ENCODE results near the gene CLEC12A. TPM values are rescaled to one million over a fixed set of nuclear protein-coding genes. Genes with fewer than 3 reads are reported as not detected.
"Not testable (repeated sequence)": the region's sequence is repeated elsewhere in the genome, so short reads cannot be mapped to it uniquely, and the experiment has no call there.

Gene CLEC12A
- total RNA-seq, 1 donor from 2014 or later, result not detected

GRCh38 chr12:10018386-10018785, 47.2 kb downstream of the CLEC12A start:
- DNase-seq (ENCODE audit: low read depth), result peak; percentile 43
- Histone ChIP-seq H3K27me3 (ENCODE audit: control insufficient read depth, insufficient read depth, low read length) (no peaks in the 10 kb centered on the region), H3K36me3 (ENCODE audit: control insufficient read depth, insufficient read depth, low read length) (no peaks in the 10 kb centered on the region), H3K4me3 (ENCODE audit: low read depth, low read length) (no peak overlapping the region)
- FAIRE-seq, result no peak
- no peak for TF ChIP-seq CTCF (IDR thresholded peaks at IDR 0.05; ENCODE audit: insufficient read depth, low read length, severe bottlenecking)

GRCh38 chr12:10021342-10021741, 50.1 kb downstream of the CLEC12A start:
- no peak for TF ChIP-seq CTCF (IDR thresholded peaks at IDR 0.05; ENCODE audit: insufficient read depth, low read length, severe bottlenecking)
- FAIRE-seq (no peak), DNase-seq (ENCODE audit: low read depth) (no peak)
- Histone ChIP-seq H3K27me3 (ENCODE audit: control insufficient read depth, insufficient read depth, low read length) (no peaks in the 10 kb centered on the region), H3K36me3 (ENCODE audit: control insufficient read depth, insufficient read depth, low read length) (no peaks in the 10 kb centered on the region), H3K4me3 (ENCODE audit: low read depth, low read length) (no peak overlapping the region)

GRCh38 chr12:10025236-10025635, 54.0 kb downstream of the CLEC12A start:
- Histone ChIP-seq H3K27me3 (ENCODE audit: control insufficient read depth, insufficient read depth, low read length) (no peaks in the 10 kb centered on the region), H3K36me3 (ENCODE audit: control insufficient read depth, insufficient read depth, low read length) (no peaks in the 10 kb centered on the region), H3K4me3 (ENCODE audit: low read depth, low read length) (no peak overlapping the region)
- no peak for TF ChIP-seq CTCF (IDR thresholded peaks at IDR 0.05; ENCODE audit: insufficient read depth, low read length, severe bottlenecking)
- FAIRE-seq (no peak), DNase-seq (ENCODE audit: low read depth) (no peak)

- H3K27me3 ChIP-seq (ENCODE audit: control insufficient read depth, insufficient read depth, low read length); H3K36me3 ChIP-seq (ENCODE audit: control insufficient read depth, insufficient read depth, low read length); DNase-seq (ENCODE audit: low read depth); H3K4me3 ChIP-seq (ENCODE audit: low read depth, low read length); FAIRE-seq: not testable (repeated sequence)
Measured at GRCh38 chr12:10026666-10027065, 55.5 kb downstream of the CLEC12A start.

GRCh38 chr12:10027311-10027710, 56.1 kb downstream of the CLEC12A start:
- FAIRE-seq, result no peak
- TF ChIP-seq CTCF (IDR thresholded peaks at IDR 0.05; ENCODE audit: insufficient read depth, low read length, severe bottlenecking), result no peak
- H3K4me3 ChIP-seq (ENCODE audit: low read depth, low read length), result no peak overlapping the region
- H3K27me3 ChIP-seq (ENCODE audit: control insufficient read depth, insufficient read depth, low read length), result no peaks in the 10 kb centered on the region
- no peaks in the 10 kb centered on the region for H3K36me3 ChIP-seq (ENCODE audit: control insufficient read depth, insufficient read depth, low read length)
- DNase-seq (ENCODE audit: low read depth), result peak; percentile 37

DNA sequence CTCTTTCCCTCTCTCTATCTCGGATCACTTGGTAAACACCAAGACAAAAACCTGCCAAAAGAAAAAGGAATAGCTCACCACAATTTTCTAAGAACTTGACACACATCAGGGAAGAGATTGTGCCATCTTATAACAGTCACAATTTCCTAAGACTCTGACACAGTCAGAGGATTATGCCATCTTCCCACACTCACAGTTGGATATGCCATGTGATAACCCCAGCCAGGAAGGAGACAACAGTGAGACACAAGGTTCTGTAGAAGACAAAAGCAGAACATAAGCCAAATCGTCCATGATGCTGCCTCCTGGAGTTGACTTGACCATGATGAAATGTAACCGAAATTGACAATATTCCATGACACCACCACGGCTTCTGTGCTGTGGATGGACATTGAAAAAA, 56.5 kb downstream of the CLEC12A start:
- H3K4me3 ChIP-seq (ENCODE audit: low read depth, low read length), result no peak overlapping the region
- FAIRE-seq (no peak), DNase-seq (ENCODE audit: low read depth) (peak; percentile 74)
- no peaks in the 10 kb centered on the region for H3K27me3 ChIP-seq (ENCODE audit: control insufficient read depth, insufficient read depth, low read length)
- no peaks in the 10 kb centered on the region for H3K36me3 ChIP-seq (ENCODE audit: control insufficient read depth, insufficient read depth, low read length)
- TF ChIP-seq CTCF (IDR thresholded peaks at IDR 0.05; ENCODE audit: insufficient read depth, low read length, severe bottlenecking), result no peak

Data from bronchial epithelial cell (primary cell).